Panc1 (cell line): ENCODE results near the gene RAC2. TPM values are rescaled to one million over a fixed set of nuclear protein-coding genes. Genes with fewer than 3 reads are reported as not detected.
A peak's percentile ranks its signal among the peaks of the same experiment; 100 is the strongest.

Experiments
- ATAC-seq: fragments of 200-7000 bp; cut with Tn5 transposase; 2 replicates; pipeline ENCODE4 v1.9.1; 2020; ENCODE audit warnings: mild to moderate bottlenecking, moderate library complexity
- BruUV-seq: library from RNA; stranded (reverse); fragments of 400-500 nt; replicated peaks from 2 replicates; lab custom pipeline; 2021; lab: Mats Ljungman, UMichigan
- CTCF ChIA-PET: fragments of 300-600 bp; sonication (Branson Sonifier 250); formaldehyde crosslinking; loops from one replicate; lab custom pipeline; 2022; ENCODE audit warnings: antibody characterized with exemption; lab: Charles Lee
- POLR2A ChIA-PET: fragments of 300-600 bp; sonication (Branson Sonifier 250); formaldehyde crosslinking; loops from one replicate; lab custom pipeline; 2022; ENCODE audit warnings: antibody characterized with exemption; lab: Charles Lee
- DNase-seq: peaks from one replicate; pipeline ENCODE4 v3.0.0-alpha.2; 2010; ENCODE audit warnings: low read depth, low spot score
- H3K27ac ChIP-seq: 2 replicates; pipeline ENCODE4 v1.5.1; 2011; ENCODE audit warnings: mild to moderate bottlenecking, low read length, inconsistent platforms
- H3K27me3 ChIP-seq: fragments of 200-500 bp; sonication (Bioruptor generic); 2 replicates; pipeline ENCODE4 v1.6.0; 2014; ENCODE audit warnings: low read length, inconsistent platforms; ENCODE audit not compliant: control insufficient read depth, insufficient read depth
- H3K36me3 ChIP-seq: fragments of 200-500 bp; sonication (Bioruptor generic); 2 replicates; pipeline ENCODE4 v1.5.1; 2014; ENCODE audit warnings: inconsistent platforms, mild to moderate bottlenecking, low read length, moderate library complexity; ENCODE audit not compliant: control insufficient read depth, insufficient read depth
- H3K4me1 ChIP-seq: 2 replicates; pipeline ENCODE4 v1.5.1; 2011; ENCODE audit warnings: inconsistent platforms, mild to moderate bottlenecking, low read length, moderate library complexity; ENCODE audit not compliant: control insufficient read depth, insufficient read depth
- H3K4me3 ChIP-seq, 2 experiments: 2 replicates each; pipeline ENCODE4 v1.5.1; 2011 to 2012; ENCODE audit warnings: low read depth in 2 of 2, low read length in 2 of 2, mild to moderate bottlenecking in 2 of 2, inconsistent platforms in 1 of 2, moderate library complexity in 1 of 2
- H3K9me3 ChIP-seq: fragments of 200-500 bp; sonication (Bioruptor generic); 2 replicates; pipeline ENCODE4 v1.5.1; 2014; ENCODE audit warnings: low read depth, mild to moderate bottlenecking, inconsistent platforms, low read length, moderate library complexity; ENCODE audit not compliant: control insufficient read depth, insufficient read depth
- POLR2AphosphoS5 ChIP-seq: IDR thresholded peaks from 2 replicates; pipeline ENCODE4 v1.6.1; 2012; ENCODE audit warnings: mild to moderate bottlenecking, low read depth, low read length, moderate library complexity
- SIN3A ChIP-seq: IDR thresholded peaks from 2 replicates; pipeline ENCODE4 v1.6.1; 2012; ENCODE audit warnings: low read depth, mild to moderate bottlenecking, low read length, moderate library complexity, borderline replicate concordance; ENCODE audit not compliant: insufficient read depth
- TCF7L2 ChIP-seq: IDR thresholded peaks from 2 replicates; pipeline ENCODE4 v1.6.1; 2011; ENCODE audit warnings: mild to moderate bottlenecking, low read depth, low read length, inconsistent platforms
- in situ Hi-C: cut with HindIII; loops from 2 replicates; pipeline ENCODE4 v1.10.0; 2016; ENCODE audit warnings: low sequenced_read_pairs, low pct_unique_long_range_greater_than_20kb
- intact Hi-C: fragments of 100-400 bp; cut with micrococcal nuclease; formaldehyde crosslinking; loops from one replicate; pipeline ENCODE4 v1.10.0; 2022; ENCODE audit not compliant: unreplicated experiment
- total RNA-seq: library from RNA; stranded (reverse); gene quantifications from one replicate; pipeline ENCODE4 v1.2.1, GENCODE V29; 2021; ENCODE audit not compliant: unreplicated experiment
- TF ChIP-seq, protein P1 (sequence below): fragments of 450-650 bp; IDR thresholded peaks from 2 replicates; pipeline ENCODE4 v1.5.1; 2017; ENCODE audit warnings: mild to moderate bottlenecking
- TF ChIP-seq, protein P2 (sequence below), 2 experiments: IDR thresholded peaks; 2 replicates each; pipeline ENCODE4 v1.6.1; 2011 to 2012; ENCODE audit warnings: low read depth in 2 of 2, control low read depth in 1 of 2, low read length in 1 of 2, mild to moderate bottlenecking in 1 of 2, moderate library complexity in 1 of 2; ENCODE audit not compliant: insufficient read depth in 1 of 2

The RAC2 gene
- total RNA-seq, 1 experiment from 2014 or later, result 1.5 TPM

DNA sequence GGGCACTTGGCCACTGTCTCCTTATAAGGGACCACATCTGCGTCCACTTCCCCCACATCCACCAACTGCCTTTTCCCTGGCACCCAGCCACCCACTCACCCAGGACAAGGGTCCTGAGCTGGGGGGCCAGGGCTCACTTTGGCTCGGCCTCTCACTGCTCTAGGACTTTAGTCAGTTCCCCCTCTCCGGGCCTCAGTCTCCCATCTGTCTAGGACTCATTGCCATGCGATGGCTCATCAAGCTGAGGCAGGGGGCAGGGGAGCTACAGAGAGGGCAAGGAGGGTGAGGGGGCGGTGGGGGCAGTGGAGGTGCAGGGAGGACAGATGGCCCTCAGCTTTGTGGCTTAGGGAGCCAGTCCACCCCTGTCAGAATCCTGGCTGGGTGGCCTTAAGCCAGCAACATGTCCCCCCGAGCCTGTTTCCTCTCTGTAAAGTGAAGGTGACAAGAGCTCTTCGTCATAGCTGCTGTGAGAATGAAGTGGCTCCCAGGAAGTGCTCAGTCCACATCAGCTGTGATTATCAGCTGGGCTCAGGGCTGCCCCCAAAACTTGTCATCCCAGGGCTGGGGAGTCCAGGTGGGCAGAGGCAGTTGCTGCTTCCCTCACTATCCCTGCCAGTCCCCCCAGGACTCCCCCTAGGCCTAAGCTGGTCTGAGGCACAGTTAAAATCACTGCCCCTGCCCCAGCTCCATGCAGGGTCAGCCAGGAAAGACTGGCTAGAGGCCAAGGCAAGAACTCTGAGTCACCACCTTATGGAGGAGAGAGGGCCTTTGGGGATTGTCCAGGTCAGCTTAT lies 14.9 kb downstream of the RAC2 start:
- Histone ChIP-seq H3K9me3 (no peaks in the 10 kb centered on the region), H3K36me3 (no peaks in the 10 kb centered on the region), H3K27me3 (no peaks in the 10 kb centered on the region), H3K4me1 (peaks cover 21% of the 10 kb centered on the region), H3K4me3 (no peak overlapping the region), H3K27ac (peak overlapping the region; percentile 61)
- BruUV-seq, result no TSS peak
- peak; percentile 75 for ATAC-seq
- TF ChIP-seq TCF7L2 (no peak), SIN3A (no peak), POLR2AphosphoS5 (no peak)
- TF ChIP-seq, protein P1, sequence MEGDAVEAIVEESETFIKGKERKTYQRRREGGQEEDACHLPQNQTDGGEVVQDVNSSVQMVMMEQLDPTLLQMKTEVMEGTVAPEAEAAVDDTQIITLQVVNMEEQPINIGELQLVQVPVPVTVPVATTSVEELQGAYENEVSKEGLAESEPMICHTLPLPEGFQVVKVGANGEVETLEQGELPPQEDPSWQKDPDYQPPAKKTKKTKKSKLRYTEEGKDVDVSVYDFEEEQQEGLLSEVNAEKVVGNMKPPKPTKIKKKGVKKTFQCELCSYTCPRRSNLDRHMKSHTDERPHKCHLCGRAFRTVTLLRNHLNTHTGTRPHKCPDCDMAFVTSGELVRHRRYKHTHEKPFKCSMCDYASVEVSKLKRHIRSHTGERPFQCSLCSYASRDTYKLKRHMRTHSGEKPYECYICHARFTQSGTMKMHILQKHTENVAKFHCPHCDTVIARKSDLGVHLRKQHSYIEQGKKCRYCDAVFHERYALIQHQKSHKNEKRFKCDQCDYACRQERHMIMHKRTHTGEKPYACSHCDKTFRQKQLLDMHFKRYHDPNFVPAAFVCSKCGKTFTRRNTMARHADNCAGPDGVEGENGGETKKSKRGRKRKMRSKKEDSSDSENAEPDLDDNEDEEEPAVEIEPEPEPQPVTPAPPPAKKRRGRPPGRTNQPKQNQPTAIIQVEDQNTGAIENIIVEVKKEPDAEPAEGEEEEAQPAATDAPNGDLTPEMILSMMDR, result no peak
- TF ChIP-seq, protein P2, sequence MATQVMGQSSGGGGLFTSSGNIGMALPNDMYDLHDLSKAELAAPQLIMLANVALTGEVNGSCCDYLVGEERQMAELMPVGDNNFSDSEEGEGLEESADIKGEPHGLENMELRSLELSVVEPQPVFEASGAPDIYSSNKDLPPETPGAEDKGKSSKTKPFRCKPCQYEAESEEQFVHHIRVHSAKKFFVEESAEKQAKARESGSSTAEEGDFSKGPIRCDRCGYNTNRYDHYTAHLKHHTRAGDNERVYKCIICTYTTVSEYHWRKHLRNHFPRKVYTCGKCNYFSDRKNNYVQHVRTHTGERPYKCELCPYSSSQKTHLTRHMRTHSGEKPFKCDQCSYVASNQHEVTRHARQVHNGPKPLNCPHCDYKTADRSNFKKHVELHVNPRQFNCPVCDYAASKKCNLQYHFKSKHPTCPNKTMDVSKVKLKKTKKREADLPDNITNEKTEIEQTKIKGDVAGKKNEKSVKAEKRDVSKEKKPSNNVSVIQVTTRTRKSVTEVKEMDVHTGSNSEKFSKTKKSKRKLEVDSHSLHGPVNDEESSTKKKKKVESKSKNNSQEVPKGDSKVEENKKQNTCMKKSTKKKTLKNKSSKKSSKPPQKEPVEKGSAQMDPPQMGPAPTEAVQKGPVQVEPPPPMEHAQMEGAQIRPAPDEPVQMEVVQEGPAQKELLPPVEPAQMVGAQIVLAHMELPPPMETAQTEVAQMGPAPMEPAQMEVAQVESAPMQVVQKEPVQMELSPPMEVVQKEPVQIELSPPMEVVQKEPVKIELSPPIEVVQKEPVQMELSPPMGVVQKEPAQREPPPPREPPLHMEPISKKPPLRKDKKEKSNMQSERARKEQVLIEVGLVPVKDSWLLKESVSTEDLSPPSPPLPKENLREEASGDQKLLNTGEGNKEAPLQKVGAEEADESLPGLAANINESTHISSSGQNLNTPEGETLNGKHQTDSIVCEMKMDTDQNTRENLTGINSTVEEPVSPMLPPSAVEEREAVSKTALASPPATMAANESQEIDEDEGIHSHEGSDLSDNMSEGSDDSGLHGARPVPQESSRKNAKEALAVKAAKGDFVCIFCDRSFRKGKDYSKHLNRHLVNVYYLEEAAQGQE (IDR thresholded peaks at IDR 0.05; ENCODE audit: insufficient read depth in 1 of 2, low read depth in 2 of 2, low read length in 1 of 2), result no peak
- ChIA-PET CTCF (interaction anchor here (0.6 to 1.5 kb wide), 3 partner anchors 11 to 30 kb away, joined by 3 to 4 read pairs (median 3); no protein-coding TSS in a partner anchor), POLR2A (interaction anchor here (0.6 kb wide), 2 partner anchors 12 to 341 kb away, joined by 3 to 7 read pairs; no protein-coding TSS in a partner anchor)
- peak; percentile 20 for DNase-seq
- in situ Hi-C loops, result no loop called here
- intact Hi-C loops, result no loop called here

DNA sequence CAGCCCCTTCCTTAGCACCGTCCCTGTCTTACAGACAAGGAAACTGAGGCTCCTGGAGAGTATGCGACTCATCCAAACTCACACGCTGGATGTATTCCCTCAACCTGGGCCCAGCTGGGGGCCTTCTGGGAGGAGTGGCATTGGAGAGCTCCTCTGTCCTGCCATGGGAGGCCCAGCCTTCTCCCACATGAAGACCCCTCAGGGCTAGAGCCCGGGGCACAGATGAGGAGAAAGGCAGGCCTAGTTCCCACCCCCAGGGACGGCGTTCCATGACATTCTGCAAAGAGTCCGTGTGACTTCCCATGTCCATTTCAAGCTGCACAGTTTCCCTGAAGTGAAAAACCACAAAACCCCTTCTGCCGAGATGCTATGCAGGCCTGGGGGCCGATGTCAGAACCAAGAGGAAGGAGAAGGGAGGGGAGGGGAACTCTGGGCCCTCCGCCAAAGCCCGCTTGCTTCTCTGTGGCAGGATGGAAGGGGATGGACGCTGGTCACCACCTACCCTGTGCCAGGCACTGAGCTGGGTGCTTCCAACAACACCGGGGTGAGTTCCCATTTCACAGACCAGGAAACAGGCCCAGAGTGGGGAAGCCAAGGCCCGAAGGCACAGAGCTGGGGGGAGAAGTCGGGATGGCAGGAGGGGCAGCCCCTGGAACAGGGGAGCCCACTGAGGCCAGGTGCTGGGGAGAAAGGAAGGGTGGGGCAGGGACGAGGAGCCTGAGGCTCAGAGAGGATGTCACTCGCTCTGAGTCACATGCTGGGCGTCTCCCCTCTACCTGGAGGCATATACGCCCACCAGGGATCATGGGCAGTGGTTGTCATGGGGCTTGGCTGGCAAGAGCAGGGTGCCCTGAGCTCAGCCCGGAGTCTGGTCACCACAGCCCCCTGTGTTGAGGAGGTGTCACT lies 15.7 kb downstream of the RAC2 start:
- Histone ChIP-seq H3K27me3 (no peaks in the 10 kb centered on the region), H3K36me3 (no peaks in the 10 kb centered on the region), H3K4me1 (peaks cover 21% of the 10 kb centered on the region), H3K4me3 (no peak overlapping the region), H3K27ac (peak overlapping the region; percentile 61), H3K9me3 (no peaks in the 10 kb centered on the region)
- no peak for DNase-seq
- TF ChIP-seq, protein P1, result no peak
- TF ChIP-seq TCF7L2, result no peak
- TF ChIP-seq, protein P2 (IDR thresholded peaks at IDR 0.05; ENCODE audit: insufficient read depth in 1 of 2, low read depth in 2 of 2, low read length in 1 of 2), result no peak
- ChIA-PET POLR2A (interaction anchor here (0.6 kb wide), 2 partner anchors 12 to 342 kb away, joined by 3 to 7 read pairs; no protein-coding TSS in a partner anchor), CTCF (interaction anchor here (0.6 to 1.5 kb wide), 4 partner anchors 11 to 63 kb away, joined by 3 to 5 read pairs (median 4); no protein-coding TSS in a partner anchor)
- in situ Hi-C loops (no loop called here), intact Hi-C loops (no loop called here)
- ATAC-seq, result peak; percentile 23; the same call in 1 of the 2 replicates
- no TSS peak for BruUV-seq
